K562 (cell line): Measurements from ENCODE around the gene NDUFA7. TPM values are rescaled to one million over a fixed set of nuclear protein-coding genes. Genes with fewer than 3 reads are reported as not detected.

ENCODE experiments used
- ATAC-seq: fragments of 200-7000 bp; cut with Tn5 transposase; 3 replicates; pipeline ENCODE4 v1.9.1; 2020; ENCODE audit warnings: moderate library complexity
- BruUV-seq: library from RNA; stranded (reverse); fragments of 400-500 nt; replicated peaks from 2 replicates; lab custom pipeline; 2021; lab: Mats Ljungman, UMichigan
- CTCF ChIA-PET: fragments of 300-600 bp; formaldehyde crosslinking; extraction: SDS; loops from one replicate; lab custom pipeline; 2021; ENCODE audit warnings: low intra/inter-chr PET ratio; lab: Yijun Ruan, JAX
- POLR2A ChIA-PET: fragments of 300-600, 350-650 bp; sonication (Branson Sonifier 250); formaldehyde crosslinking; extraction: SDS; loops from one replicate; lab custom pipeline; 2021; ENCODE audit warnings: antibody characterized with exemption, inconsistent platforms; lab: Yijun Ruan, JAX
- DNase-seq, 4 experiments: peaks; one replicate each; pipeline versions ENCODE4 v3.0.0 to v3.0.0-alpha.2; 2011 to 2018; ENCODE audit warnings: low spot score in 3 of 4, mixed read lengths in 3 of 4; ENCODE audit errors: extremely low read depth in 1 of 4
- FAIRE-seq: peaks from 2 replicates; lab custom pipeline; 2011; peaks lifted over from hg19 to GRCh38; lab: Jason Lieb, UNC
- H2AFZ ChIP-seq: 2 replicates; pipeline ENCODE4 v1.6.0; 2011; ENCODE audit warnings: low read depth, low read length, control low read depth, inconsistent platforms
- H3K27ac ChIP-seq: fragments of 200-600 bp; 3 replicates; pipeline ENCODE4 v1.8.0; 2011; ENCODE audit warnings: low read depth, mild to moderate bottlenecking, control low read depth, inconsistent platforms, low read length, moderate library complexity, mixed read lengths; ENCODE audit errors: extremely low read depth
- H3K27me3 ChIP-seq, 2 experiments: fragments of 300-600 bp in 1 of 2; 2 replicates in 1 of 2; 3 replicates in 1 of 2; pipeline versions ENCODE4 v1.6.0 to v1.8.0; 2011; ENCODE audit warnings: inconsistent platforms in 2 of 2, low read length in 2 of 2, mild to moderate bottlenecking in 1 of 2, mixed read lengths in 1 of 2, moderate library complexity in 1 of 2; ENCODE audit not compliant: control insufficient read depth in 2 of 2, insufficient read depth in 2 of 2
- H3K36me3 ChIP-seq: fragments of 300-600 bp; 3 replicates; pipeline ENCODE4 v1.8.0; 2011; ENCODE audit warnings: mild to moderate bottlenecking, low read length, inconsistent platforms; ENCODE audit not compliant: control insufficient read depth, insufficient read depth
- H3K4me1 ChIP-seq, 2 experiments: fragments of 200-600 bp in 1 of 2; replicated peaks in 1 of 2; 2 replicates in 1 of 2; 3 replicates in 1 of 2; pipeline versions ENCODE4 v1.5.1 to v1.8.0; 2011; ENCODE audit warnings: inconsistent platforms in 2 of 2, low read length in 2 of 2, mild to moderate bottlenecking in 1 of 2, mixed read lengths in 1 of 2, moderate library complexity in 1 of 2; ENCODE audit not compliant: control insufficient read depth in 2 of 2, insufficient read depth in 2 of 2
- H3K4me2 ChIP-seq: 2 replicates; pipeline ENCODE4 v1.6.1; 2011; ENCODE audit warnings: low read length, control low read depth, inconsistent platforms, mixed read lengths; ENCODE audit not compliant: insufficient read depth
- H3K4me3 ChIP-seq: fragments of 200-600 bp; sonication (generic), shearing (Covaris generic); 2 replicates; pipeline ENCODE4 v1.5.1; 2016; ENCODE audit warnings: control low read depth, inconsistent platforms
- H3K79me2 ChIP-seq: fragments of 200-600 bp; 3 replicates; pipeline ENCODE4 v1.8.0; 2011; ENCODE audit warnings: low read length, inconsistent platforms; ENCODE audit not compliant: control insufficient read depth, insufficient read depth
- H3K9ac ChIP-seq, 2 experiments: 2 replicates each; pipeline versions ENCODE4 v1.6.0 to v1.6.1; 2011; ENCODE audit warnings: low read depth in 2 of 2, low read length in 2 of 2, control low read depth in 1 of 2, inconsistent platforms in 1 of 2, mild to moderate bottlenecking in 1 of 2, mixed read lengths in 1 of 2; ENCODE audit not compliant: insufficient read depth in 1 of 2
- H3K9me1 ChIP-seq: one replicate; pipeline ENCODE4 v1.6.0; 2011; ENCODE audit warnings: inconsistent platforms, mild to moderate bottlenecking, low read length, moderate library complexity; ENCODE audit not compliant: control insufficient read depth, insufficient read depth
- H3K9me3 ChIP-seq: replicated peaks from 2 replicates; pipeline ENCODE4 v1.5.1; 2011; ENCODE audit warnings: low read depth, low read length, inconsistent platforms; ENCODE audit not compliant: control insufficient read depth, insufficient read depth
- H4K20me1 ChIP-seq: replicated peaks from 2 replicates; pipeline ENCODE4 v1.6.1; 2011; ENCODE audit warnings: low read length, inconsistent platforms, mixed read lengths; ENCODE audit not compliant: control insufficient read depth, insufficient read depth
- KLF1 ChIP-seq: fragments of 450-650 bp; IDR thresholded peaks from 2 replicates; pipeline ENCODE4 v1.6.1; 2016; ENCODE audit warnings: missing genetic modification characterization, missing compliant biosample characterization
- MYBL2 ChIP-seq, 2 experiments: fragments of 450-650 bp in 1 of 2; sonication (generic) in 1 of 2; formaldehyde crosslinking in 1 of 2; IDR thresholded peaks; 2 replicates each; pipeline versions ENCODE4 v1.6.1 to v1.8.1; 2017 to 2022; ENCODE audit warnings: borderline replicate concordance in 1 of 2, inconsistent platforms in 1 of 2, low read depth in 1 of 2, mild to moderate bottlenecking in 1 of 2, missing genetic modification reagents in 1 of 2, moderate library complexity in 1 of 2
- PHF8 ChIP-seq: fragments of 200-600 bp; sonication (generic); IDR thresholded peaks from 2 replicates; pipeline ENCODE4 v1.6.1; 2012; ENCODE audit warnings: mixed run types, mild to moderate bottlenecking, inconsistent platforms, low read length, moderate library complexity, borderline replicate concordance
- ZKSCAN1 ChIP-seq: fragments of 150-350 bp; IDR thresholded peaks from 2 replicates; pipeline ENCODE4 v1.6.1; 2016; ENCODE audit warnings: low read depth, low read length
- WGBS: fragments of 100-300 bp; shearing (Covaris generic); methylation state at CpG from one replicate; pipeline ENCODE4 v1.1.6; 2016; ENCODE audit warnings: low coverage, mixed read lengths; ENCODE audit not compliant: insufficient coverage; ENCODE audit errors: missing lambda C conversion rate; 5-methylcytosine and 5-hydroxymethylcytosine counted together
- in situ Hi-C: fragments of 300-500 bp; cut with MboI; formaldehyde crosslinking; loops from 4 replicates; pipeline ENCODE4 v1.15.0; 2018; ENCODE audit warnings: inconsistent platforms, mixed read lengths
- intact Hi-C: fragments of 100-400 bp; cut with micrococcal nuclease; formaldehyde crosslinking; loops from 2 replicates; pipeline ENCODE4 v1.14.2; 2022
- polyA plus RNA-seq, 8 experiments: library from polyadenylated mRNA; depleted of rRNA in 4 of 8; stranded (reverse) in 5 of 8; unstranded in 3 of 8; fragments of >200 nt; fragmentation: Nextera tagmentation in 2 of 8; fragmentation: Illumina TruSeq in 1 of 8; extraction: Ambion mirVana in 2 of 8; extraction: Trizol in 1 of 8; gene quantifications; 2 replicates each; pipeline versions ENCODE4 v1.2.1 to v1.2.3, GENCODE V29; 2011 to 2014; ENCODE audit warnings: inconsistent platforms in 1 of 8, missing spikeins in 1 of 8
- total RNA-seq, 7 experiments: library from RNA; depleted of rRNA in 6 of 7; stranded (reverse); fragments of >200 nt in 6 of 7; fragmentation: Illumina TruSeq in 2 of 7; extraction: Trizol in 2 of 7; gene quantifications; 2 replicates each; pipeline versions ENCODE4 v1.2.1 to v1.2.3, GENCODE V29; 2011 to 2021; ENCODE audit warnings: low replicate concordance in 1 of 7

Gene NDUFA7
- total and polyA plus RNA-seq, 9 of the 15 experiments (the other 6 are each of a cell fraction or from before 2014, with no cell fraction given) = 70.8 to 348 (median 142) TPM

DNA sequence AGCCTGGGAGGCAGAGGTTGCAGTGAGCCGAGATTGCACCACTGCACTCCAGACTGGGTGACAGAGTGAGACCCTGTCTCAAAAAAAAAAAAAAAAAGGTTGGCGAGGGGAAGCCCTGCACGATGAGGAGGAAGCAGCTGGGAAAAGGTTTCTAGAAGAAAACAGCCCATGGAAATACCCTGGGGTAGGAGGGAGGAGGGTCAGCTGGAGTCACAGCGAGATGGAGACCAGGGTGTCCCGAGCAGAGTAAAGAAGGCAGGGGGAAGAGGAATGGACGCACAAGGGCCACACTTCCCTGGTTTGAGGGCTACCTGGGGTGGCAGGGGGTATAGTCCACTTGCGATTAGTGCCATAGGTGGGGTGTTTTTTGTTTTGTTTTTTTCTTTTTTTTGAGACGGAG lies 15.5 kb upstream of the NDUFA7 start (continued):
- TF ChIP-seq MYBL2 (IDR thresholded peaks at IDR 0.05; ENCODE audit: low read depth) (no peak), MYBL2 (CRISPR knock-in tag; IDR thresholded peaks at IDR 0.05; ENCODE audit: borderline replicate concordance) (no peak)
- TF ChIP-seq, all 486 proteins: peak for 0

DNA sequence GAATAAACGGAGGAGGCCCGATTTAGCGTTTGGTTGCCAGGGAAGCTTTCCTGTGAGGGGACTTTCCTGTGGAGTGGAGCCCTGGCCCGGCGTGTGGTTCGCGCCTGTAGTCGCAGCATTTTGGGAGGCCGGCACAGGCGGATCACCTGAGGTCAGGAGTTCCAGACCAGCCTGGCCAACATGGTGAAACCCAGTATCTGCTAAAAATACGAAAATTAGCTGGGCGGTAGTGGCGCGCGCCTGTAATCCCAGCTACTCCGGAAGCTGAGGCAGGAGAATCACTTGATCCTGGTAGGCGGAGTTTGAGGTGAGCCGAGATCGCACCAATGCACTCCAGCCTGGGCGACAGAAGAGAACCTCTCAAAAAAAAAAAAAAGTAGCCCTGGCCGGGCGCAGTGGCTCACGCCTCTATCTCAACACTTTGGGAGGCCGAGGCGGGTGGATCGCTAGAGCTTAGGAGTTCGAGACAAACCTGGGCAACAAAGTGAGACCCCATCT lies 14.9 kb upstream of the NDUFA7 start:
- Histone ChIP-seq H3K4me2 (no peak overlapping the region), H4K20me1 (no peaks in the 10 kb centered on the region), H2AFZ (no peak overlapping the region), H3K9me3 (no peaks in the 10 kb centered on the region), H3K9ac (no peak overlapping the region; a peak in 1 of 4 replicates), H3K27me3 (peaks cover 13 to 36% of the 10 kb centered on the region in 2 experiments; a peak in 4 of 5 replicates), H3K36me3 (no peaks in the 10 kb centered on the region), H3K4me3 (no peak overlapping the region), H3K9me1 (no peaks in the 10 kb centered on the region), H3K79me2 (no peaks in the 10 kb centered on the region), H3K27ac (no peak overlapping the region), H3K4me1 (peaks cover 0 to 42% of the 10 kb centered on the region in 2 experiments; a peak in 3 of 5 replicates)
- TF ChIP-seq PHF8 (no peak), ZKSCAN1 (0 out of 2 replicates have a peak, but pooled peaks have one; percentile 6), KLF1 (tag) (no peak)
- intact Hi-C loops (no loop called here), in situ Hi-C loops (no loop called here)
- CTCF ChIA-PET = interaction anchor here (0.7 kb wide), 1 partner anchor 17 kb away, joined by 3 read pairs; no protein-coding TSS in a partner anchor
- WGBS = 7% methylated on average over 20 of the region's 27 CpGs
- DNase-seq = peak in 1 of 4 experiments; percentile 3
- BruUV-seq = no TSS peak
- POLR2A ChIA-PET = interaction anchor here (0.6 to 3.8 kb wide), 6 partner anchors 8 to 67 kb away, joined by 3 to 34 read pairs (median 4); partner anchors contain the start of genes NDUFA7 and RPS28
- FAIRE-seq = no peak
- ATAC-seq = no peak
